ENCODE results near the gene RTP3.
A peak's percentile ranks its signal among the peaks of the same experiment; 100 is the strongest.

RTP3 gene

GRCh38 chr3:46549408-46549904, 51.7 kb downstream of the RTP3 start:
- DNase-seq = peak; percentile 93

- no peak for DNase-seq
Observed at GRCh38 chr3:46549989-46550388, 52.2 kb downstream of the RTP3 start.

Measured in hematopoietic multipotent progenitor cell treated with erythropoietin and hydrocortisone succinate and interleukin-3 and kit ligand, for 8 days (in vitro differentiated cells).